Heart right ventricle (tissue), 16 donors: Measurements from ENCODE around the gene EIF1AD. TPM values are rescaled to one million over a fixed set of nuclear protein-coding genes. Genes with fewer than 3 reads are reported as not detected.

ENCODE experiments used
- ATAC-seq, 8 donors: fragments of 200-7000 bp; cut with Tn5 transposase; one replicate each; pipeline ENCODE4 v1.9.1; 2020; ENCODE audit warnings: mild to moderate bottlenecking in 8 of 8, moderate library complexity in 8 of 8, moderate number of reproducible peaks in 1 of 8
- DNase-seq, 2 donors: peaks; one replicate each; pipeline ENCODE4 v3.0.0-alpha.2; 2020
- H3K27ac ChIP-seq, 10 donors: fragments of 200-600 bp; sonication (generic) in 2 of 10; one replicate each; pipeline versions ENCODE4 v1.5.0 to v1.8.0; 2020 to 2022; ENCODE audit warnings: mild to moderate bottlenecking in 3 of 10
- H3K27me3 ChIP-seq, 7 donors: fragments of 200-600 bp; one replicate each; pipeline ENCODE4 v1.8.0; 2021 to 2022; ENCODE audit warnings: mild to moderate bottlenecking in 2 of 7
- H3K36me3 ChIP-seq, 9 donors: fragments of 200-600 bp; sonication (generic) in 1 of 9; one replicate each; pipeline versions ENCODE4 v1.5.0 to v1.8.0; 2020 to 2022; ENCODE audit warnings: mild to moderate bottlenecking in 2 of 9
- H3K4me1 ChIP-seq, 9 donors: fragments of 200-600 bp; sonication (generic) in 1 of 9; one replicate each; pipeline versions ENCODE4 v1.5.0 to v1.8.0; 2020 to 2022; ENCODE audit warnings: mild to moderate bottlenecking in 4 of 9
- H3K4me3 ChIP-seq, 10 donors: fragments of 200-600 bp; sonication (generic) in 2 of 10; one replicate each; pipeline versions ENCODE4 v1.5.0 to v1.8.0; 2020 to 2022; ENCODE audit warnings: mild to moderate bottlenecking in 7 of 10, moderate library complexity in 2 of 10
- H3K9me3 ChIP-seq, 11 donors: fragments of 200-600 bp in 10 of 11; sonication (generic) in 2 of 11; one replicate each; pipeline versions ENCODE4 v1.5.0 to v1.8.0; 2013 to 2022; ENCODE audit warnings: mild to moderate bottlenecking in 2 of 11, control low read depth in 1 of 11, moderate library complexity in 1 of 11
- WGBS, 2 donors: extraction: QIAGEN DNeasy Blood & Tissue Kit; methylation state at CpG; one replicate each; pipeline ENCODE4 v1.1.7; 2013; ENCODE audit warnings: inconsistent platforms in 1 of 2; 5-methylcytosine and 5-hydroxymethylcytosine counted together
- intact Hi-C, 10 donors: fragments of 100-400 bp; cut with DNase I; formaldehyde crosslinking; loops; one replicate each; pipeline versions ENCODE4 v1.11.1 to v1.14.2; 2022
- polyA plus RNA-seq, 2 donors: library from polyadenylated mRNA; stranded (reverse); fragments of 200-250 nt; gene quantifications; one replicate each; pipeline ENCODE4 v1.2.3, GENCODE V29; 2013
- total RNA-seq, 10 donors: library from RNA; stranded (reverse); fragmentation: NEBNext Ultra II Directional in 3 of 10; extraction: Animal tissue kit (Norgen Biotek cat#: 25700) in 3 of 10; gene quantifications; one replicate each; pipeline versions ENCODE4 v1.2.1 to v1.2.4, GENCODE V29; 2021 to 2023
- TF ChIP-seq, protein P1 (sequence below), 9 donors: fragments of 200-600 bp; sonication (generic) in 2 of 9; IDR thresholded peaks; one replicate each; pipeline versions ENCODE4 v1.5.0 to v1.8.0; 2021 to 2022; ENCODE audit warnings: antibody characterized with exemption in 9 of 9, mild to moderate bottlenecking in 5 of 9, moderate library complexity in 1 of 9
- donor health status: Arrhythmogenic right ventricular cardiomyopathy.
- donor health status: ischemic (EF 13 %, LVEDD 7.1; RV severe dilation, severe dysfunction).
- donor health status: healthy with polysubstance abuse.
- donor health status: DM: no; HTN: yes; CAD: no.
- donor health status: DM: no; HTN: no; CAD: no.
- donor health status: ischemic (EF 25% LVEDD 6.9; RV normal size, moderate dysfunction).
- donor health status: ischemic (EF 25% LVEDD 5.7; RV mildly dilated, moderate dysfunction).
- donor health status: healthy.
- donor health status: DM: yes; HTN: yes; CAD: no.
- donor health status: Ischemic cardiomyopathy.
- donor health status: ischemic (EF 35%, LVEDD 5.7; RV mildly dilated, moderate dysfunction).
- donor health status: nonischemic (EF 11% LVEDD 7.7; RV severe dilation, severe dysfunction).
- donor health status: DM: yes; HTN: yes; CAD: no.
- donor health status: PGD.
- donor health status: ischemic (EF 29% LVEDD 5.4; RV normal size, mild dysfunction).
- donor health status: nonischemic (EF 23%, LVEDD 6.1; RV moderate dilation, normal function).

EIF1AD gene
- total and polyA plus RNA-seq, 12 donors: 15.1 to 30.0 (median 19.7) TPM

DNA sequence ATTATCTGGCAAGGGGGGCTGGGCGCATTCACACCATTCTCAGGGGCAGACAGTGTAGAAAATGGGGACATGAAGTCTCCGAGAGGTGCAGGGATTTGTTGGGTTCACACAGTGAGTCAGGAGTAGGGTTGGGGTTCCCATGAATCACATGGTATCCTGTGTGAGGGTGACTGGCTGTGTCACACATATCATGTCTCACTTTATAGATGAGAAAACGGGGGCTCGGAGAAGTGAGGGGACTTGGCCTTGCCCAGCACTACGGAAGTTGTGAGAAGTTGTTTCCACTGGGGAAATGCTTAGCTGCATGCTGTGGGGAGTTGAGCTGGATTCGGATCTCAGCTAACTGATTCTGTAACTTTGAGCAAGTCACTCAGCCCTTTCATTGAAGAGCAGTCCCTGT is 42.8 kb upstream of the EIF1AD start:
- DNase-seq: no peak
- no peaks in the 10 kb centered on the region for H3K36me3 ChIP-seq
- TF ChIP-seq, protein P1, sequence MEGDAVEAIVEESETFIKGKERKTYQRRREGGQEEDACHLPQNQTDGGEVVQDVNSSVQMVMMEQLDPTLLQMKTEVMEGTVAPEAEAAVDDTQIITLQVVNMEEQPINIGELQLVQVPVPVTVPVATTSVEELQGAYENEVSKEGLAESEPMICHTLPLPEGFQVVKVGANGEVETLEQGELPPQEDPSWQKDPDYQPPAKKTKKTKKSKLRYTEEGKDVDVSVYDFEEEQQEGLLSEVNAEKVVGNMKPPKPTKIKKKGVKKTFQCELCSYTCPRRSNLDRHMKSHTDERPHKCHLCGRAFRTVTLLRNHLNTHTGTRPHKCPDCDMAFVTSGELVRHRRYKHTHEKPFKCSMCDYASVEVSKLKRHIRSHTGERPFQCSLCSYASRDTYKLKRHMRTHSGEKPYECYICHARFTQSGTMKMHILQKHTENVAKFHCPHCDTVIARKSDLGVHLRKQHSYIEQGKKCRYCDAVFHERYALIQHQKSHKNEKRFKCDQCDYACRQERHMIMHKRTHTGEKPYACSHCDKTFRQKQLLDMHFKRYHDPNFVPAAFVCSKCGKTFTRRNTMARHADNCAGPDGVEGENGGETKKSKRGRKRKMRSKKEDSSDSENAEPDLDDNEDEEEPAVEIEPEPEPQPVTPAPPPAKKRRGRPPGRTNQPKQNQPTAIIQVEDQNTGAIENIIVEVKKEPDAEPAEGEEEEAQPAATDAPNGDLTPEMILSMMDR (IDR thresholded peaks at IDR 0.05): no peak
- intact Hi-C loops: no loop called here
- no peak overlapping the region for H3K4me3 ChIP-seq
- H3K9me3 ChIP-seq: no peaks in the 10 kb centered on the region
- peaks cover 0 to 26% (median 17%) of the 10 kb centered on the region in 7 donors for H3K27me3 ChIP-seq
- H3K27ac ChIP-seq: no peak overlapping the region
- ATAC-seq: no peak
- whole genome bisulfite sequencing, 2 donors: 60 to 67% methylated on average over 6 of the region's 6 CpGs
- peaks cover 0 to 36% (median 12%) of the 10 kb centered on the region in 9 donors for H3K4me1 ChIP-seq

DNA sequence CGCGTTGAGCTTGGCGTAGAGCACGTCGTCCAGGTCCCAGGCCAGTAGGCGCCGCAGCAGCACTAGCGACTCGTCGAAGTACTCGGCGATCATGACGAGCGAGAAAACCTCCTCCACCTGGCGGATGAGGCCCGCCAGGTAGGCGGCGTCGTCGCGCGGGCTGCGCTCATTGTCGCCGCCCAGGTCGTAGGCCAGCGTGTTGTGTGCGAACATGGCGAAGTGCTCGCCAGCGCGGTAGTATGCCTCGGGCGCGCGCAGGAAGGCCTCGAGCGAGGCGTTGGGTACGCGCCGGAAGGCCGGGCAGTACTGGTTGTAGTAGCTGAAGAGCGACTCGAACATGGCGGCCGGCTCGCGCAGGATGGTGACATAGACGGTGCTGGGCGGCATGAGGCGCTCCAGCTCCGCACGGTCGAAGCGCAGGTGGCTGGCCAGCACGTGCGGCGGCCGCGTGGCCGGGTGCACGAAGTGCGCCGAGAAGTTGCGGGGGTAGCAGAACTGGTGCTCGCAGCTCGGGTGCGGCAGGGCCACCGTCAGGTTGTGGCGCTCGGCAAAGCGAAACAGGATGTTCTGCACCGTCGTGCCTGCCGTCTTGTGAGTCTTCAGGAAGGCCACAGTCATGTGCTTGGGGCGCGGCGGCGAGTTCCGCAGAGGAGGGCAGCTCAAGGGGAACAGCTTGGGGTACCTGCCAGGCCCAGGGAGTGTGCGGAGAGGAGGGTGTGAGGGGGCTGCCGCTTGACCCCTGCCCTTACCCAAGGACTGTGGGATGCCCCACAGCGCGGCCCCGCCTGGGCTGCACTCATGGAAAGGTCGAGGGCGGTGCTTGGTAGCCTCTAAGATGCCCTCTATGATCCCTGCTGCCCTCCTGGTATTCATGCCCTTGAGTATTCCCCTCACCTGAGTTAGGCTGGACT is 41.3 kb upstream of the EIF1AD start:
- WGBS, 2 donors: 97% methylated on average over 87 to 88 of the region's 88 CpGs

DNA sequence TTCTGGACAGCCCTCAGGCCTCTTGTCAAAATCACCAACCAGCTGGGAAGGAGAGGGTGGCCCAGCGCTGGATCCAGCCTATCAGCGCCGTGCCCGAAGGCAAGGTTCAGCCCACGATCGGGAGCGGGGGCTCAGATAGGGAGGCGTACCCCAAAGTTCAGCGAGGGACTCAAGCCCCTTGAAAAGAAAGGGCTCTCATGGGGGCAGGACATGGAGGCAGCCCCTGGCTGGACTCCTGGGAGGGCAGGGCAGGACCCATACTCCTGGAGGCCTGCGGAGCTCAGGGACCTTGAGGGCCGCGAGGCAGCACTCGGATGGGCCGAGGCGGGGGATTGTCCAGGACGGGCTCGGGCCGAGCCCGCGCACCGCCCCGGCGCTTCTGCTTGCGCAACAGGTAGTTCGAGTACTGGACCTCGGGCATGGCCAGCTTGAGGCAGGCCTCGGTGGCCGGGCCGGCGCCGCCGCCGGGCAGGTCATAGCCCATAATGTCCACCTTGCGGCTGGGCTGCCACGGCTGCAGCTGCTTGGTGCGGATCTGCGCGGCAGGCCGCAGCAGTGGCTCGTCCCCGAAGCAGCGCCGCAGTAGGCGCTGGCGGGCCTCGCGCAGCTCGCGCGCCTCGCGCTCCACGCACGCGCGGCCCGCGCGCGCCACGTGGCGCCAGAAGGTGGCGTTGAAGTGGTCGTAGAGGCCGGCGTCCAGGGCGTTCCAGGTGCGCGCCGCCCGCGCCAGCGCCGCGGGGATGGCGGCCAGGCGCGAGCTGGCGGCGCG is 40.5 kb upstream of the EIF1AD start:
- WGBS, 2 donors: 95 to 96% methylated on average over 70 to 81 of the region's 81 CpGs
- no peak overlapping the region for H3K4me3 ChIP-seq
- H3K27me3 ChIP-seq: peaks cover 0 to 4% (median 0%) of the 10 kb centered on the region in 7 donors
- DNase-seq (no peak), ATAC-seq (no peak)
- intact Hi-C loops: no loop called here
- no peak overlapping the region for H3K27ac ChIP-seq
- TF ChIP-seq, protein P1 (IDR thresholded peaks at IDR 0.05): no peak
- H3K36me3 ChIP-seq: no peaks in the 10 kb centered on the region
- H3K4me1 ChIP-seq: peaks cover 0 to 16% (median 5%) of the 10 kb centered on the region in 9 donors
- H3K9me3 ChIP-seq: no peaks in the 10 kb centered on the region

More for the DNA sequence above, 41.3 kb upstream of the EIF1AD start:
- Histone ChIP-seq H3K4me1 (peaks cover 0 to 24% (median 10%) of the 10 kb centered on the region in 9 donors), H3K4me3 (no peak overlapping the region), H3K27me3 (peaks cover 0 to 12% (median 7%) of the 10 kb centered on the region in 7 donors), H3K36me3 (no peaks in the 10 kb centered on the region), H3K9me3 (no peaks in the 10 kb centered on the region), H3K27ac (no peak overlapping the region)
- intact Hi-C loops: no loop called here
- no peak for ATAC-seq
- no peak for DNase-seq
- TF ChIP-seq, protein P1 (IDR thresholded peaks at IDR 0.05): no peak

DNA sequence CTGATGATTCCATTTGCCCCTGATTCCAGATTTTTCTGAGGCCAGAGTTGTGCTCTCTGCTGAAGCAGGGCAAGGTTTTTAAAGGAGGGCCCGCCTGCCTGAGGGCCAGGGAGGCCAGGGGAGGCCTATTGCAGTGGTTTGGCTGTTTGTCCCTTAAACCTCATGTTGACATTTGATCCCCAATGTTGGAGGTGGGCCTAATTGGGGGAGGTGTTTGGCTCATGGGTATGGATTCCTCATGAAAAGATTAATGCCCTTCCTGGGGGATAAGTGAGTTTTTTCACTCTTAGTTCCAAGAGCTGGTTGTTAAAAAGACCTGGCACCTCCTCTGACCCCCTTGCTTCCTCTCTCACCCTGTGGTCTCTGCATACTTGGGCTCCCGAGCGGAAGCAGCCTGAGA is 37.8 kb upstream of the EIF1AD start:
- WGBS, 2 donors: 80% methylated on average over 3 of the region's 3 CpGs
- Histone ChIP-seq H3K27ac (no peak overlapping the region), H3K9me3 (no peaks in the 10 kb centered on the region), H3K36me3 (no peaks in the 10 kb centered on the region), H3K4me1 (peaks cover 0 to 5% (median 0%) of the 10 kb centered on the region in 9 donors), H3K4me3 (no peak overlapping the region), H3K27me3 (no peaks in the 10 kb centered on the region)
- DNase-seq (no peak), ATAC-seq (no peak)
- TF ChIP-seq, protein P1 (IDR thresholded peaks at IDR 0.05): no peak
- intact Hi-C loops: no loop called here
